Endothelial cell of umbilical vein (primary cell): ENCODE results near the gene GRAMD4. TPM values are rescaled to one million over a fixed set of nuclear protein-coding genes. Genes with fewer than 3 reads are reported as not detected.

Experiments used
- BruUV-seq: library from RNA; stranded (reverse); fragments of 400-500 nt; replicated peaks from 2 replicates; lab custom pipeline; 2021; lab: Mats Ljungman, UMichigan
- CTCF ChIA-PET: fragments of 300-600, 350-600 bp; sonication (Branson Sonifier 250); formaldehyde crosslinking; loops from one replicate; lab custom pipeline; 2021; ENCODE audit warnings: antibody characterized with exemption, inconsistent platforms; lab: Charles Lee
- POLR2A ChIA-PET: fragments of 300-600, 350-600 bp; sonication (Branson Sonifier 250); formaldehyde crosslinking; loops from one replicate; lab custom pipeline; 2021; ENCODE audit warnings: antibody characterized with exemption, inconsistent platforms; lab: Charles Lee
- DNase-seq: peaks from one replicate; pipeline ENCODE4 v3.0.0-alpha.2; 2011; ENCODE audit warnings: low read depth, low spot score
- FAIRE-seq: peaks from 2 replicates; lab custom pipeline; 2011; peaks lifted over from hg19 to GRCh38; lab: Jason Lieb, UNC
- H2AFZ ChIP-seq: 2 replicates; pipeline ENCODE4 v1.6.0; 2012; ENCODE audit warnings: low read depth, low read length, control low read depth, inconsistent platforms
- H3K27ac ChIP-seq: 2 replicates; pipeline ENCODE4 v1.5.1; 2011; ENCODE audit warnings: low read depth, mild to moderate bottlenecking, control low read depth, low read length, moderate library complexity; ENCODE audit not compliant: insufficient read depth
- H3K27me3 ChIP-seq, 2 experiments: 2 replicates each; pipeline versions ENCODE4 v1.6.0 to v1.6.1; 2011; ENCODE audit warnings: low read length in 2 of 2, mixed read lengths in 1 of 2; ENCODE audit not compliant: control insufficient read depth in 2 of 2, insufficient read depth in 2 of 2
- H3K36me3 ChIP-seq, 2 experiments: 2 replicates in 1 of 2; 3 replicates in 1 of 2; pipeline ENCODE4 v1.5.1; 2011; ENCODE audit warnings: low read length in 2 of 2, mild to moderate bottlenecking in 1 of 2, moderate library complexity in 1 of 2; ENCODE audit not compliant: control insufficient read depth in 2 of 2, insufficient read depth in 2 of 2; ENCODE audit errors: extremely low read depth in 1 of 2
- H3K4me1 ChIP-seq: 3 replicates; pipeline ENCODE4 v1.5.1; 2011; ENCODE audit warnings: mild to moderate bottlenecking, low read length; ENCODE audit not compliant: control insufficient read depth, insufficient read depth; ENCODE audit errors: extremely low read depth
- H3K4me2 ChIP-seq: 2 replicates; pipeline ENCODE4 v1.6.1; 2011; ENCODE audit warnings: low read length, control low read depth, mixed read lengths; ENCODE audit not compliant: insufficient read depth
- H3K4me3 ChIP-seq, 3 experiments: fragments of 200-600 bp in 1 of 3; sonication (generic), shearing (Covaris generic) in 1 of 3; replicated peaks in 1 of 3; 2 replicates each; pipeline ENCODE4 v1.5.1; 2011 to 2016; ENCODE audit warnings: control low read depth in 3 of 3, low read length in 3 of 3, mild to moderate bottlenecking in 2 of 3, inconsistent platforms in 1 of 3, low read depth in 1 of 3, moderate library complexity in 1 of 3; ENCODE audit not compliant: insufficient read depth in 1 of 3
- H3K79me2 ChIP-seq: 2 replicates; pipeline ENCODE4 v1.6.0; 2012; ENCODE audit warnings: low read length, inconsistent platforms; ENCODE audit not compliant: control insufficient read depth, insufficient read depth
- H3K9ac ChIP-seq: replicated peaks from 2 replicates; pipeline ENCODE3; 2011; ENCODE audit warnings: low read length, control low read depth; ENCODE audit not compliant: insufficient read depth; ENCODE audit errors: extremely low read depth
- H3K9me1 ChIP-seq: replicated peaks from 3 replicates; pipeline ENCODE4 v1.6.0; 2011; ENCODE audit warnings: mild to moderate bottlenecking, low read length; ENCODE audit not compliant: control insufficient read depth, insufficient read depth; ENCODE audit errors: extremely low read depth
- H3K9me3 ChIP-seq: replicated peaks from 2 replicates; pipeline ENCODE4 v1.5.1; 2012; ENCODE audit warnings: low read length, inconsistent platforms; ENCODE audit not compliant: control insufficient read depth, insufficient read depth
- H4K20me1 ChIP-seq: replicated peaks from 2 replicates; pipeline ENCODE3; 2011; ENCODE audit warnings: mild to moderate bottlenecking, low read length; ENCODE audit not compliant: control insufficient read depth, insufficient read depth; ENCODE audit errors: extremely low read depth
- EZH2 ChIP-seq: IDR thresholded peaks from 2 replicates; pipeline ENCODE4 v1.6.1; 2012; ENCODE audit warnings: borderline replicate concordance, low read depth, mild to moderate bottlenecking, moderate library complexity, low read length, inconsistent platforms; ENCODE audit not compliant: severe bottlenecking
- FOS ChIP-seq: IDR thresholded peaks from 2 replicates; pipeline ENCODE4 v1.6.1; 2011; ENCODE audit warnings: mild to moderate bottlenecking, low read length, moderate library complexity, borderline replicate concordance; ENCODE audit not compliant: insufficient read depth
- GATA2 ChIP-seq: IDR thresholded peaks from 2 replicates; pipeline ENCODE4 v1.7.0; 2011; ENCODE audit warnings: low read depth, mild to moderate bottlenecking, moderate library complexity, mixed read lengths, low read length; ENCODE audit not compliant: insufficient read length, insufficient read depth
- JUN ChIP-seq: IDR thresholded peaks from 2 replicates; pipeline ENCODE4 v1.6.1; 2011; ENCODE audit warnings: borderline replicate concordance, low read depth; ENCODE audit not compliant: insufficient read length, insufficient read depth
- MYC ChIP-seq: IDR thresholded peaks from one replicate; pipeline ENCODE4 v1.6.1; 2011; ENCODE audit warnings: mild to moderate bottlenecking, low read depth, low read length
- POLR2A ChIP-seq: IDR thresholded peaks from 2 replicates; pipeline ENCODE4 v1.6.1; 2012; ENCODE audit warnings: low read depth, mild to moderate bottlenecking, control low read depth, low read length
- POLR2AphosphoS5 ChIP-seq: IDR thresholded peaks from 2 replicates; pipeline ENCODE4 v1.6.1; 2012; ENCODE audit warnings: low read depth, mild to moderate bottlenecking, control low read depth, low read length, moderate library complexity; ENCODE audit not compliant: insufficient read depth
- dilution Hi-C: fragments of 300-500 bp; cut with MboI; formaldehyde crosslinking; loops from one replicate; pipeline ENCODE4 v1.15.0; 2019; ENCODE audit warnings: low sequenced_read_pairs; ENCODE audit not compliant: extremely low pct_ligation_motif_present
- intact Hi-C: fragments of 100-400 bp; cut with micrococcal nuclease; formaldehyde crosslinking; loops from one replicate; pipeline ENCODE4 v1.10.0; 2022
- polyA plus RNA-seq, 4 experiments: library from polyadenylated mRNA; depleted of rRNA in 3 of 4; stranded (reverse) in 3 of 4; unstranded in 1 of 4; fragments of >200 nt; gene quantifications; 2 replicates each; pipeline versions ENCODE4 v1.2.1 to v1.2.3, GENCODE V29; 2011 to 2012; ENCODE audit warnings: missing spikeins in 1 of 4
- total RNA-seq: library from RNA; stranded (reverse); gene quantifications from 2 replicates; pipeline ENCODE4 v1.2.3, GENCODE V29; 2021
- TF ChIP-seq, protein P1 (sequence below): IDR thresholded peaks from 2 replicates; pipeline ENCODE4 v1.6.1; 2011; ENCODE audit not compliant: insufficient read depth, insufficient read length
- TF ChIP-seq, protein P2 (sequence below), 2 donors: IDR thresholded peaks; 1 replicate in 1 of 2; 2 replicates in 1 of 2; pipeline ENCODE4 v1.5.1; 2011; ENCODE audit warnings: low read length in 2 of 2, mild to moderate bottlenecking in 2 of 2, moderate library complexity in 2 of 2, control low read depth in 1 of 2, inconsistent platforms in 1 of 2, low read depth in 1 of 2; ENCODE audit not compliant: insufficient read depth in 1 of 2; ENCODE audit errors: extremely low read depth in 1 of 2

GRAMD4 gene
- total and polyA plus RNA-seq, 2 donors (not counting 3 experiments of a cell fraction or from before 2014, with no cell fraction given), result 5.9 to 14.8 TPM

DNA sequence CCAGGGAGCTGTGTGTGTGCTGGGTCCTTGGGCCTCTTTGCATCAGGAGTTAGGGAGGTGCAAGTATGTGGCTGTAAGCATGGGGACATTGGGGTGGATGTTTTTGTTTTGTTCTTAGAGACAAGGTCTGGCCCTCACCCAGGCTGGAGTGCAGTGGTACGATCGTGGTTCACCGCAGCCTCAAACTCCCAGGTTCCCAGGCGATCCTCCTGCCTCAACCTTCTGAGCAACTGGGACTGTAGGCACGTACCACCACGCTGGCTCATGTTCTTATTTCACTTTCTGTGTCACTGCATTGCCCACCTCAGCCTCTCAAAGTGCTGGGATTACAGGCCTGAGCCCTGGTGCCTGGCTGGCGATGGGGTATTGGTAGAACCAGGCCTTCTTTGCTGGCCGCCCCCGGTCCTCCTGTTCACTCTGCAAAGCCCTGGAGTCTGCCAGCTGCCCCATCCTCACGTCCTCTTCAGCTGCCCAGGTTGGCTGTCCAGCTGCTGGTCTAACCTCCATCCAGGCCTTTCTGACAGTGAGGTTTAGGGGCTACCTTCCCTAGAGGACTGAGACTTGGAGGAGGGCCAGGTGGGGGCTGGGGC, 851 bp upstream of the GRAMD4 start:
- ChIA-PET CTCF (no interaction called here), POLR2A (no interaction called here)
- Histone ChIP-seq H3K4me3 (no peak overlapping the region), H3K27me3 (no peaks in the 10 kb centered on the region), H3K4me1 (peaks cover 4% of the 10 kb centered on the region), H3K4me2 (no peak overlapping the region), H3K36me3 (no peaks in the 10 kb centered on the region), H3K9ac (no peak overlapping the region), H3K9me3 (no peaks in the 10 kb centered on the region), H2AFZ (no peak overlapping the region), H3K79me2 (no peaks in the 10 kb centered on the region), H3K9me1 (no peaks in the 10 kb centered on the region), H3K27ac (no peak overlapping the region), H4K20me1 (no peaks in the 10 kb centered on the region)
- TF ChIP-seq EZH2, result no peak
- TF ChIP-seq JUN, result no peak
- no peak for TF ChIP-seq POLR2A
- TF ChIP-seq, protein P1, sequence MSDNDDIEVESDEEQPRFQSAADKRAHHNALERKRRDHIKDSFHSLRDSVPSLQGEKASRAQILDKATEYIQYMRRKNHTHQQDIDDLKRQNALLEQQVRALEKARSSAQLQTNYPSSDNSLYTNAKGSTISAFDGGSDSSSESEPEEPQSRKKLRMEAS, result no peak
- TF ChIP-seq GATA2, result no peak
- TF ChIP-seq POLR2AphosphoS5, result no peak
- no peak for TF ChIP-seq MYC
- TF ChIP-seq, protein P2, sequence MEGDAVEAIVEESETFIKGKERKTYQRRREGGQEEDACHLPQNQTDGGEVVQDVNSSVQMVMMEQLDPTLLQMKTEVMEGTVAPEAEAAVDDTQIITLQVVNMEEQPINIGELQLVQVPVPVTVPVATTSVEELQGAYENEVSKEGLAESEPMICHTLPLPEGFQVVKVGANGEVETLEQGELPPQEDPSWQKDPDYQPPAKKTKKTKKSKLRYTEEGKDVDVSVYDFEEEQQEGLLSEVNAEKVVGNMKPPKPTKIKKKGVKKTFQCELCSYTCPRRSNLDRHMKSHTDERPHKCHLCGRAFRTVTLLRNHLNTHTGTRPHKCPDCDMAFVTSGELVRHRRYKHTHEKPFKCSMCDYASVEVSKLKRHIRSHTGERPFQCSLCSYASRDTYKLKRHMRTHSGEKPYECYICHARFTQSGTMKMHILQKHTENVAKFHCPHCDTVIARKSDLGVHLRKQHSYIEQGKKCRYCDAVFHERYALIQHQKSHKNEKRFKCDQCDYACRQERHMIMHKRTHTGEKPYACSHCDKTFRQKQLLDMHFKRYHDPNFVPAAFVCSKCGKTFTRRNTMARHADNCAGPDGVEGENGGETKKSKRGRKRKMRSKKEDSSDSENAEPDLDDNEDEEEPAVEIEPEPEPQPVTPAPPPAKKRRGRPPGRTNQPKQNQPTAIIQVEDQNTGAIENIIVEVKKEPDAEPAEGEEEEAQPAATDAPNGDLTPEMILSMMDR (IDR thresholded peaks at IDR 0.05; ENCODE audit: extremely low read depth in 1 of 2, insufficient read depth in 1 of 2, low read depth in 1 of 2, low read length in 2 of 2), result no peak
- no peak for TF ChIP-seq FOS
- dilution Hi-C loops, result no loop called here
- intact Hi-C loops, result no loop called here
- no peak for FAIRE-seq
- no peak for DNase-seq
- BruUV-seq, result no TSS peak
